IPS DF 6.9 (cell line): ENCODE data around the gene ABT1.
A peak's percentile ranks its signal among the peaks of the same experiment; 100 is the strongest.

ENCODE experiments used
- DNase-seq: peaks from one replicate; pipeline ENCODE4 v3.0.0-alpha.2; 2013; ENCODE audit warnings: low read depth, low spot score
- H3K27ac ChIP-seq: one replicate; pipeline ENCODE4 v1.5.1; 2013; ENCODE audit warnings: low read length, control low read depth
- H3K27me3 ChIP-seq: 2 replicates; pipeline ENCODE4 v1.6.1; 2013; ENCODE audit warnings: mild to moderate bottlenecking, low read length; ENCODE audit not compliant: control insufficient read depth, insufficient read depth
- H3K36me3 ChIP-seq: 2 replicates; pipeline ENCODE4 v1.6.1; 2013; ENCODE audit warnings: low read length; ENCODE audit not compliant: control insufficient read depth, insufficient read depth
- H3K4me1 ChIP-seq: 2 replicates; pipeline ENCODE4 v1.6.1; 2013; ENCODE audit warnings: low read length; ENCODE audit not compliant: control insufficient read depth, insufficient read depth
- H3K4me3 ChIP-seq: 2 replicates; pipeline ENCODE4 v1.5.1; 2013; ENCODE audit warnings: mild to moderate bottlenecking, low read length
- H3K9me3 ChIP-seq: 2 replicates; pipeline ENCODE4 v1.6.1; 2013; ENCODE audit warnings: low read length, inconsistent platforms; ENCODE audit not compliant: control insufficient read depth, insufficient read depth
- WGBS: extraction: QIAGEN DNeasy Blood & Tissue Kit; methylation state at CpG from one replicate; pipeline ENCODE4 v1.1.7; 2013; ENCODE audit warnings: mixed read lengths, missing lambda C conversion rate; ENCODE audit not compliant: insufficient read length, insufficient coverage; 5-methylcytosine and 5-hydroxymethylcytosine counted together

Gene ABT1

GRCh38 chr6:26604026-26604425 lies 7.3 kb downstream of the ABT1 start:
- Histone ChIP-seq H3K27ac (no peak overlapping the region), H3K9me3 (no peaks in the 10 kb centered on the region), H3K4me1 (no peaks in the 10 kb centered on the region), H3K27me3 (no peaks in the 10 kb centered on the region), H3K36me3 (no peaks in the 10 kb centered on the region), H3K4me3 (no peak overlapping the region)
- DNase-seq, result no peak
- no CpG with 5 or more reads among the region's 3 CpGs for WGBS

- H3K4me1 ChIP-seq, result no peaks in the 10 kb centered on the region
- WGBS, result no CpG with 5 or more reads among the region's 3 CpGs
- H3K27me3 ChIP-seq, result no peaks in the 10 kb centered on the region
- H3K36me3 ChIP-seq, result no peaks in the 10 kb centered on the region
- no peak for DNase-seq
- no peaks in the 10 kb centered on the region for H3K9me3 ChIP-seq
- H3K27ac ChIP-seq, result no peak overlapping the region
- no peak overlapping the region for H3K4me3 ChIP-seq
Observed at GRCh38 chr6:26604797-26605196, 8.0 kb downstream of the ABT1 start.

DNA sequence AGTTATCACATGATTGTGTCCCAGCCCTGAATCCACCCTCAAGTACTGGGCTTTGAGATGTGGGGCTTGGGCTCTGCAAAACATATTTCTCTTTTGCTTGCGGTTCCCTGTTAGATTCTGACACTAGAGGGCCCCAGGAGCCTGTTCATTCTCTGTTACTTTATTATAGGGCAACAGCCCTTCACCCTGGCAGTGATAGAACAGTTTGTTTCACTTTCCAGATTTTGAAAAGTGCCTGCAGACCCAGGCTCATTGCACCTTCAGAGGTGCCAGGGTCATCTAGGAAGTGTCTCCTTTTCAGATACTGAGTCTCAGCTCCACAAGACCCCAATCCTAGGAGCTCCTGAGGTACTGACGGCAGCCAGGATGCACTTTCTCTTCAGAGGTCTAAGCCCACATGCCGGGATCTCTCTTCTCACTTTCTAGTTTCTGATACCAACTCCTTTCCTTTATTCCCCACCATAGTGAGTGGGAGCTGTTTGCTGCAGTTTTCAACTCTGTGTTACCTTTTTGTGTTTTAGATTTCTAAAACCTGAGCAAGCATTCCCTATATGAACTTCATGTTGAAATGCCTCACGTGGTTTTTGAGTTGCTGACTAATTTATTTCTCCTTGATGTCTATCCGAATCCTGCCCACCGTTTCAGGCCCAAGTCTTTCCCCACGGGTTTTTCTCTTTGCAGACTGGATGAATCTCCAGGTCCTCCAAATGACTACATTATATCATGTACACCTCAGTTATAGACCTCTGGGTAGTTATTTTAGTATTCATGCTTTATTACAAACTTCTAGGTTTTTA lies 10.9 kb downstream of the ABT1 start:
- Histone ChIP-seq H3K4me3 (no peak overlapping the region), H3K4me1 (no peaks in the 10 kb centered on the region), H3K27ac (no peak overlapping the region), H3K27me3 (peaks cover 14% of the 10 kb centered on the region; the same call in 1 of the 2 replicates), H3K36me3 (no peaks in the 10 kb centered on the region), H3K9me3 (no peaks in the 10 kb centered on the region)
- WGBS, result no CpG with 5 or more reads among the region's 7 CpGs
- no peak for DNase-seq

DNA sequence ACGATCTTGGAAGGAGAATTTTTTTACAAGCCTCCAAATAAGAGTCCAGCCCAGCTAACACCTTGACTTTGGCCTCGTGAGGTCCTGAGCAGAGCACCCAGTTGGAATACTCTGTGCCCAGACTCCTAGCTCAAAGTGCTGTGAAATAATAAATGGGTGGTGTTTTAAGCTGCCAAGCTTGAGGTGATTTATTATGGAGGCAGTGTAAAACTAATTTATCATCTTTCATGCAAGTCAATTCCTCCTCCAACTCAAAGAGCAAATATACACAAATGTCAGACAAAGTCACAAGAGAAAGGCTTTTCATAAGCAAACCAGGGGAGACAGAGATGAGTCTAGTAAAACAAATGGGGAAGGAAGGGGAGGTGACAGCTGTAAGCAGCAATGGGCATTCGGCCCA lies 12.7 kb downstream of the ABT1 start:
- H3K4me3 ChIP-seq, result no peak overlapping the region
- no CpG with 5 or more reads among the region's 3 CpGs for WGBS
- no peak for DNase-seq
- no peak overlapping the region for H3K27ac ChIP-seq
- H3K27me3 ChIP-seq, result peaks cover 29% of the 10 kb centered on the region; the same call in 1 of the 2 replicates
- H3K9me3 ChIP-seq, result no peaks in the 10 kb centered on the region
- H3K4me1 ChIP-seq, result no peaks in the 10 kb centered on the region
- no peaks in the 10 kb centered on the region for H3K36me3 ChIP-seq

DNA sequence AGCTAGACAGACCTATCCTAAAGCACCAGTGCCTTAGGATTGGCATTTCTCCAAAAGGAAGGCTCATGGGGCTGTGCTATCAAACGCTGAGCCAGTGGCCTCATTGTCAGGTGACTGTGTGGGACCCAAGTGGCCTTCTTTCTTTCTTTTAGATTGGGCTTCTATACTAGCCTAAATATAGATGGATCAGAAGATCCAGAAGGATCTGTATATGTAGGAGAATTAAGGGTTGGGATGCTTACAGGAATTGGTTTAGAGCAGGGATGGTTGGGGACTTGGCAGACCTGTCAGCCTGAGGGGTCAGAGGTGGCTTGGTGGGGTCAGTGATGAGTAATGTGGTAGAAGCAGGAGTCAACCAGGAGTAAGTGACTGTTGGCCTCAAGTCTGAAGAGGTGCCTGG lies 14.8 kb downstream of the ABT1 start:
- Histone ChIP-seq H3K27ac (no peak overlapping the region), H3K36me3 (no peaks in the 10 kb centered on the region), H3K27me3 (peaks cover 36% of the 10 kb centered on the region; the same call in 1 of the 2 replicates)

DNA sequence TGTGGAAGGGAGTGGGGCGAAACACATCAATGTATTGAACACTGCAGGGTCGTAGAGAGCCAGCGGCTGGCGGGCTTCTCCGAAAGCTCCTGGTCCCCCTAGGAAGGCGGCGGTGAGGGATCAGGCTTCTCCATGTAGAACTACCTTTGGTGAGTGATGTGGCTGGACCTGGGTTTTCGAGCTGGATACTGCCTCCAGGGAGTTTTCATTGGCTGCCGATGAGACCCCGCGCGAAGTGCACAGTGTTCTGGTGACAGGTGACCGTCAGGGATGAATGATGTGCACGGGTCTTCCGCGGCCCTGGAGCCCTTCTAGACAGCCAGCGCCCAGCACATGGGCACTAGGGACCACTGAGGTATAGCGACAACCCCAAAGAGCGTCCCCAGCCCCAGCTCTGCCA lies 16.4 kb downstream of the ABT1 start:
- no peak for DNase-seq
- Histone ChIP-seq H3K27ac (no peak overlapping the region), H3K4me1 (no peaks in the 10 kb centered on the region), H3K36me3 (no peaks in the 10 kb centered on the region), H3K9me3 (no peaks in the 10 kb centered on the region), H3K4me3 (peak overlapping the region; percentile 66; the same call in 1 of the 2 replicates), H3K27me3 (peaks cover 36% of the 10 kb centered on the region; the same call in 1 of the 2 replicates)
- no CpG with 5 or more reads among the region's 19 CpGs for WGBS

More for the DNA sequence above, 14.8 kb downstream of the ABT1 start:
- WGBS, result no CpG with 5 or more reads among the region's 1 CpG
- Histone ChIP-seq H3K9me3 (no peaks in the 10 kb centered on the region), H3K4me3 (no peak overlapping the region), H3K4me1 (no peaks in the 10 kb centered on the region)
- no peak for DNase-seq

DNA sequence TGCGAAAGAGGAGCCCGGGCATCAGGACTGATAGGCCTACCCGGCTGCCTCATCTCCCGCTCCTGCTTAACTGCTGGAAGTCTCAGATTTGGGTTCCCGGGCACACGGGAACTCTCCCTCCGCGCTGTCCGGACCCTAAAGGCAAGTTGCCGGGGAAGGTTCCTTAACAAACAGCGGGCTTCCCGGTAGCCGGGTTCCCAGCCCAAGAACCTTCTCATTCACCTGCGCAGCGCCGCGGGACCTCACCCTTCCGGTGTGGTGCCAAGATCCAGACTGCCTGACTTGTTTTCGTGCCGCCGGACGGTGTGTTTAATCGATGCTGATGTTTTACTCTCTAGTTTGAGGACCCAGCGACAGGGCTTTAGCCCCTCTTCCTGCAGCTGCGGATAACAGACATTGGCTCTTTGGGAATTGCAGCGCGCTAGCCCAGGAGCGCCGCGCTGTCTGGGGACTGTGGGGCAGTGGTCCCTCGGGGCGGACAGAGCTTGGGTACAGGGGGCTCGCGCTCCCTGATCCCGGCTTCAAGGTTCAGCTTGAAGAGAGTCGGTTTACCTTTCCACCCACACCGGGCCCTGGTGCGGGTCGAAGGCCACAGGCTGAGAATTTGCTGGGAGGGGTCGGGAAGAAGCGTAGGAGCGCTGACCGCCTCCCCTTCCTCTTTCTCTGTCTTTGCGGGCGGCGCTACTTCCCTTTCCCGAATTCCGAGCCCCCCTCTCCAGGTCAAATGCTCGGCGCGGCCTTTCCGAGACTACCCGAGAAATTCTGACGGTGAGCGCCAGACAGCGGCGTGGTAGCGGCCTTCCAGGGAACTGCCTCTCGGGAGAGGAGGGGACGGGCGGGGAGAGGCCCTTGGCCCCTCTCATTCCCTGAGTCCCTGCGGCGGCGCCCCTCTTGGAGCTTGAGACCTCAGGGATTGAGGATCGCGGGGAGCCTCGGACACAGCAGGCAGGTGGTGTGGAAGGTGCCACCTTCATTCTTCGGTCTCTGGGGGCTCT lies 17.2 kb downstream of the ABT1 start:
- peak overlapping the region; percentile 66 for H3K4me3 ChIP-seq
- DNase-seq, result no peak
- H3K9me3 ChIP-seq, result no peaks in the 10 kb centered on the region
- no peak overlapping the region for H3K27ac ChIP-seq
- H3K27me3 ChIP-seq, result peaks cover 36% of the 10 kb centered on the region; the same call in 1 of the 2 replicates
- WGBS, result no CpG with 5 or more reads among the region's 68 CpGs
- H3K36me3 ChIP-seq, result no peaks in the 10 kb centered on the region
- no peaks in the 10 kb centered on the region for H3K4me1 ChIP-seq

GRCh38 chr6:26623339-26623859 lies 26.6 kb downstream of the ABT1 start:
- DNase-seq, result no peak
- no CpG with 5 or more reads among the region's 1 CpG for WGBS
- H3K27ac ChIP-seq, result no peak overlapping the region
- no peaks in the 10 kb centered on the region for H3K9me3 ChIP-seq
- no peak overlapping the region for H3K4me3 ChIP-seq
- H3K27me3 ChIP-seq, result no peaks in the 10 kb centered on the region
- no peaks in the 10 kb centered on the region for H3K4me1 ChIP-seq
- no peaks in the 10 kb centered on the region for H3K36me3 ChIP-seq

DNA sequence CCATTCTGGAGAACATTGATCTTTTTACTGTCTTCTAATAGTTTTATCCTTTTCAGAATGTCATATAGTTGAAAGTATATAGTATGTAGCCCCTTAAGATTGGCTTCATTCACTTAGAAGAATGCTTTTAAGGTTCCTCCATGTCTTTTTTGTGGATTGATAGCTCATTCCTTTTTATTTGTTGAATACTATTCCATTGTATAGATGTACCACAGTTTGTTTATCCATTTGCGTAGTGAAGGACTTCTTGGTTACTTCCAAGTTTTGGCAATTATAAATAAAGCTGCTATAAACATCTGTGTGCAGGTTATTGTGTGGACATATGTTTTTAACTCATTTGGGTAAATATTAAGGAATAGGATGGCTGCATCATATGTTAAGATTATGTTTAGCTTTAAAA lies 27.8 kb downstream of the ABT1 start:
- no peak overlapping the region for H3K4me3 ChIP-seq
- DNase-seq, result no peak
- no peaks in the 10 kb centered on the region for H3K9me3 ChIP-seq
- WGBS, result no CpG with 5 or more reads among the region's 1 CpG
- H3K27me3 ChIP-seq, result no peaks in the 10 kb centered on the region
- no peak overlapping the region for H3K27ac ChIP-seq
- no peaks in the 10 kb centered on the region for H3K4me1 ChIP-seq
- H3K36me3 ChIP-seq, result no peaks in the 10 kb centered on the region

DNA sequence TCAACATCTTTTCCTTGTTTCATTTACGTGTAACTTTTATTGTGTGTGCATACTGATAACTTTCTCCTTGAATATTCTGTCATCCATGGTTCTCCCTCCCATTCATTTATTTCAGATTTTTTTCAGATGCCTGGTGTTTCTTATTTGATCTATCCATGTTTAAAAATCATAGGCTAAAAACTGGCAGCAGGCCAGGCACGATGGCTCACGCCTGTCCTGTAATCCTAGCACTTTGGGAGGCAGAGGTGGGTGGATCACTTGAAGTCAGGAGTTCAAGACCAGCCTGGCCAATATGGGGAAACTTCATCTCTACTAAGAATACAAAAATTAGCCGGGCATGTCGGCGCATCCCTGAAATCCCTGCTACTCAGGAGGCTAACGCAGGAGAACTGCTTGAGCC lies 31.1 kb downstream of the ABT1 start:
- Histone ChIP-seq H3K27ac (no peak overlapping the region), H3K36me3 (no peaks in the 10 kb centered on the region), H3K4me1 (no peaks in the 10 kb centered on the region), H3K4me3 (no peak overlapping the region), H3K27me3 (no peaks in the 10 kb centered on the region), H3K9me3 (no peaks in the 10 kb centered on the region)
- no peak for DNase-seq
- WGBS, result no CpG with 5 or more reads among the region's 7 CpGs
